H54 (cell line): ENCODE data around the gene MAD2L2.

ENCODE experiments used
- DNase-seq: peaks from one replicate; pipeline ENCODE4 v3.0.0; 2011; ENCODE audit warnings: low spot score, mixed read lengths; ENCODE audit not compliant: insufficient read length
- FAIRE-seq: peaks from 3 replicates; lab custom pipeline; 2011; peaks lifted over from hg19 to GRCh38; lab: Jason Lieb, UNC
- POLR2A ChIP-seq: IDR thresholded peaks from 2 replicates; pipeline ENCODE4 v1.6.1; 2011; ENCODE audit warnings: low read depth, mild to moderate bottlenecking, low read length

MAD2L2 gene

DNA sequence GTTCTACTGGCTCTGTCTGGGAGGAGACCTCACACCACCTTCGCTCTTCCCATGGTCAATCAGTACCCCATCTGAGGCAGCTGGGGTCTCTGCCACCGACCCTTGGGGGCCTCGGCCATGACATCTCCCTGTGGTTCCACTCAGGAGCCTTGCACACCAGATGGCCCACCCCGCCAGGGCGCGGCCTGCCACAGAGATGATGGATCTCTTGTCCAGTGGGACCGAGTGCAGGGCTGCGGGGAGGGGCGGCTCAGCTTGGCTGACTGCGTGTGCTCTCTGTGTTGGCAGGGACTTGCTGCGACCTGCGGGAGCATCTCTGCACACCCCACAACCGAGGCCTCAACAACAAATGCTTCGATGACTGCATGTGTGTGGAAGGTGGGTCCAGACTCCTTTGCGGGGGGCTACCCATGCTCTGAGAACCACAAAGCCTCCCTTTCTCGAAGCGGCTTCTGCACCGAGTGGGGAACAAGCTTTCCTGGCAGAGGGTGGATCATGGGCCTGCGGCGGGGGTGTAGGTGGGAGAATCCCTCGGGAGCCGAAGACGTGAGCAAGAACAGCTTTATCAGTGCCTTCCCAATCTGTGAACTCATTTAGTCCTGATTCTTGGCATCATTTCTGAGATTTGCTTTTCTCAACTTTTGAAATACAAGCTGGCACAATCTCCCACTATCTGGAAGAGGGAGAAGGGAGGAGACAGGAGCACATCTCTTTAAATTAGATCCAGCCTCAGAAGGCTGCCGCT is 34.1 kb upstream of the MAD2L2 start:
- no peak for DNase-seq
- no peak for FAIRE-seq
- TF ChIP-seq POLR2A: no peak

DNA sequence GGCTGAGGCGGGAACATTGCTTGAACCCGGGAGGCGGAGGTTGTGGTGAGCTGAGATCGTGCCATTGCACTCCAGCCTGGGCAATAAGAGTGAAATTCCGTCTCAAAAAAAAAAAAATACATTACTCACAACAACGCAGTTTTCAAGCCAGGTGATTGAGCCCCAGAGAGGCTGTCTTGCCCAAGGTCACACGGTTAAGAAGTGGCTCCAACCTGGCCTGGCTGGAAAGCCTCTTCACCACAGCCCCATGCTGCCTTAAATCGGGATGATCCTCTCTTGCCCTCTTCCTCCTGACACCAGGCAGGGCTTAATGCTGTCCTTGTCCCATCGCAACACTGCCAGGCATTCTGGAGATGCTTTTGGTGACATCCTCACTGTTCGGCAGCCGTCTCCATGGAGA is 32.1 kb upstream of the MAD2L2 start:
- TF ChIP-seq POLR2A: no peak

DNA sequence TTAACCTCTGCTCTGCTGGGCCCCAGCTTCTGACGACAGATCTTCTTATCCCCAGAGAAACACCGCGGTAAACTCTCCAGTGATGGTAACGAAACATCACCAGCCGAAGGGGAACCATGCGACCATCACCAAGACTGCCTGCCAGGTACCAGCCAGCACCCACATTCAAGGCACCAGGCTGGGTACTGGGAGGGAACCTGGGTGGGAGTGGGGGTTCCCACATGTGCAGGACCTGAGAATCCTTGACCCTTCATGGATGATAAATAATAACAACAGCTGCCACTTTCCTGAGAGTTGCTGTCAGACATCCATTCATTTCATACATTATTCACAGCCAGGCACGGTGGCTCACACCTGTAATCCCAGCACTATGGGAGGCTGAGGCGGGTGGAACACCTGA is 31.3 kb upstream of the MAD2L2 start:
- DNase-seq: no peak
- TF ChIP-seq POLR2A: no peak
- FAIRE-seq: no peak

More for the DNA sequence above, 32.1 kb upstream of the MAD2L2 start:
- FAIRE-seq (no peak), DNase-seq (no peak)

DNA sequence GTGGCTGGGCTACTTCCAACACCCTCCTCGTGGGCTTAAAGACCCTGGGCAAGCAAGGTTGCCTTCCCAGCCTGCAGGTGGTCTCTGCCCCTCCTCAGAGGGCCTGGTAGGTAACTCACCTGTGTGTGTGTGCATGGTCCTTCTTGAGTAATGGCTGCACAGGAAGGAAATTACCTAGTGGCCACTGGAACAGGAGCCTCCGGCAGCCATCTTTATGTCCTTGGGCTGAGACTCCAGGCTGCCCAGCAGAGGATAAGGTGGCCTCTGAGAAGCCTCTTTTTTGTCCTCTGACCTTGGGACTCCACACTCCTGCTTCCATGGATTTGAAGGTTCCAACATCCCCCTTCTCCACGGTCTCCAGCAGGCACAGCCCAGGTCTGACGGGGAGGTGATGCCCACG is 30.5 kb upstream of the MAD2L2 start:
- FAIRE-seq (no peak), DNase-seq (no peak)
- no peak for TF ChIP-seq POLR2A

DNA sequence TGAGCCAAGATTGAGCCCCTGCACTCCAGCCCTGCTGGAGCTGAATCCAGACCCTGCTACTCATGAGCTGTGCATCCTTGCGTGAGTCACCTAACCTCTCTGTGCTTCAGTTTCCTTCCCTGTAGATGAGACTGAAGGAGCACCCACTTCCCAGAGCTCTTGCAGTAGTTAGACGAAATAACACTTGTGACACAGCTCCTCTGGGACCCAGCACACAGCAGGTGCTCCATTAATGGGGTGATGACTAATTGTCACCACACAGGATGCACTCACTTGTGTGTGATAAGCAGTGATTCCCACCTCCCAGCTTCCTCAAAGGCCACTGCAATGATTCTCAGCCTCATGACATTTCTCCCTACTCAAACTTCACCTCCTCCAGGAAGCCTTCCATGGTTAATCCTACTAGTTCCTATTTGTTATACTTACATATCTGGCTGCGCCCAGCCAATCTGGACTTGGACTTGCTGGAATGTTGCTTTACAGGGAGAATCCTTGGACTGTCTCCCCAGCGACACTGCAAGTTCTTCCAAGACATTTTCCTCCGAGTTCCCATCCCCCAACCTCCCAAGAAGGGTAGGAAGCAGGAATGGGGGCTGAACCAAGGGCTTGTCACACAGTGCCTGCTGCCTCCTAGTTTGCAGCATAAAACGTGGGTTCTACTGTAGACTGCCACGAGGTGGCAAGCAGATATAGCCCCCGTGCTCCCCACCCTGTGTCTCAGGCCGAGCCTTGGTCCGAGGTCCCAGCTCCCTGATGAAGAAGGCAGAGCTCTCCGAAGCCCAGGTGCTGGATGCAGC is 27.8 kb upstream of the MAD2L2 start:
- TF ChIP-seq POLR2A: no peak
- FAIRE-seq: no peak
- DNase-seq: no peak

DNA sequence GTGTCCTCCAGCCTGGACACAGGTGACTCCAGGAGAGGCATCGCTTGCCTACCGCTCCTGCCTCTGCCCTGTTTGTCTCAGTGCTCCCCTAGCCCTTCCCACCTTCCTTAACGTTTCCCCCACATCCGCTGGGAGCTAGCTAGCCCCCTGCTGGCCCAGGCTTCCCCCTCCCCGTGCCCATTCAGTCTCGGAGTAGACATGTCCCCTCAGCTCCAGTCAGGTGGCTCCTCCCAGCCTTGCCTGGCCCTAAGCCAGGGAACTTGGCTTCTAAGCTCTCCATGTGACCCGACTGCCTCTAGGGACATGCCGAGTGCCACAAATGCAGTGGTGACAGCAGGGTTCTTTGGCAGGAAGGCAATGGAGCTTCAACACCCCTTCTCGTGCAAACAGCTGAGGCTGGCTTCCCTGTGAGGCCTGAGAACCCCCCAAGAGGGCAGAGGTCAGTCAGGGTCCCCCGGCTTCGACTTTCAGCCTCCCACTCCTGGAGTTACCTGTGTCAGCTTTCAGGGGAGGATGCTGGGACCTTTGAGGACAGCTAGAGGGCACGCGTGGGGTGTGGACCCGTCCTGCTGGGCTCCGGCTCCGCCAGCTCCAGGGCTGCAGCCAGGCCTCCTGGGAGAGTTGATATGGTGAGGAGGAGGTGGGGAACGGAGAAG is 26.8 kb upstream of the MAD2L2 start:
- no peak for TF ChIP-seq POLR2A
- DNase-seq (no peak), FAIRE-seq (no peak)

DNA sequence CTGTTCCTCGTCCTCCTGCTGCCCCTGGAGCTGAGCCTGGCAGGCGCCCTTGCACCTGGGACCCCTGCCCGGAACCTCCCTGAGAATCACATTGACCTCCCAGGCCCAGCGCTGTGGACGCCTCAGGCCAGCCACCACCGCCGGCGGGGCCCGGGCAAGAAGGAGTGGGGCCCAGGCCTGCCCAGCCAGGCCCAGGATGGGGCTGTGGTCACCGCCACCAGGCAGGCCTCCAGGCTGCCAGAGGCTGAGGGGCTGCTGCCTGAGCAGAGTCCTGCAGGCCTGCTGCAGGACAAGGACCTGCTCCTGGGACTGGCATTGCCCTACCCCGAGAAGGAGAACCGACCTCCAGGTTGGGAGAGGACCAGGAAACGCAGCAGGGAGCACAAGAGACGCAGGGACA is 25.3 kb upstream of the MAD2L2 start:
- TF ChIP-seq POLR2A: no peak
- no peak for FAIRE-seq
- DNase-seq: no peak

DNA sequence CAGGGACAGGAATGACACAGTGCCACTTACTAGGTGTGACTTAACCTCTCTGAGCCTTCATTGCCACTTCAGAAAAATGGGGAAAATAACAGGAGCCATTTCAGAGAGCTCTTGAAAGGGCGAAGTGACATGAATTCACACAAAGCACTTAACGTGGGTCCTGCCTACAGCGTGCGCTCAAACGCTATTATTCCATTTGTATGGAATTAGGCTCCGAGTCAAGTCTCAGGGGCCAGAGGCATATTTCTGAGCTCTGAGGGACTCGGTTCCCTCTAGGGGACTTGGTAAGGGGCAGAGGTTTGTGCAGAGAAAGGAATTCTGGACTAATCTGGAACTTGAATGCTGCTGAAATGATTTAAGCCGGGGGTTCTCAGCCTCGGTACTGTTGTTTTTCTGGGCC is 24.6 kb upstream of the MAD2L2 start:
- TF ChIP-seq POLR2A: no peak
- DNase-seq (no peak), FAIRE-seq (no peak)

DNA sequence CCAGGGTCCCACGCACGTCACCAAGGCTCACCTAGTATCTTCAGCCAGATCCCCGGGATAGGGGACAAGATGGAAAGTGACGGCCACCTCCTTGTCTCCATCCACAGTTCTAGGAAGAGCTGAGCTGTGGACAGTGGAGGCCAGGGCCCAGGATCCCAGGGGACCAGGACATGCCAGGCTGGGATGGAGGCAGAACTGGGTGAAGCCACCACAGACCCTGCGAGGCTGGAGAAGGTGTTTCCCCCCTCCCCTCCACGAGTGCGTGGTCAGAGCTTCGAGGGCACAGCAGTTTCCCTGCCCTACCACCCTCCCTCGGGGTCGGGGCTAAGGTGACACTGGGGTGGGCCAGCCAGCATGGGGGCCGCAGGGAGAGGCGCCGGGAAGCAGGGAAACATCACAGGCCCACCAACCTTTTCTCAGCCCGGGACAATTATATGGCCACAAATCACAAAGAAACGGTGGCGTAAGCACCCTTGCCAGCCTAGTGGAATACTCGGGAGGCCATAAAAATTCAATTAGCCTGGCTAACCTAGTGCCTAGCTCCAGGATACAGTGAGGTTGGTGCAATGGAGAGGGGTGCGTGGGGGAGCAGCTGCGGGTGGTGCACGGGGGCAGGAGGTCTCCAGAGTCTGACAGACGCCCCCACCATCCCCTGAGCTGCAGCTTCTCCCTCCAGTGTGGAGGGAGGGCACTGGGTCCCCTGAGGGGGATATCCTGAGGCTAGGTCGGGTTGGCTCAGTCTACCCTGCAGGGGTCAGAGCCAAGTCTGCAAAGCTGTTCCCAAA is 23.9 kb upstream of the MAD2L2 start:
- FAIRE-seq (no peak), DNase-seq (no peak)
- no peak for TF ChIP-seq POLR2A

DNA sequence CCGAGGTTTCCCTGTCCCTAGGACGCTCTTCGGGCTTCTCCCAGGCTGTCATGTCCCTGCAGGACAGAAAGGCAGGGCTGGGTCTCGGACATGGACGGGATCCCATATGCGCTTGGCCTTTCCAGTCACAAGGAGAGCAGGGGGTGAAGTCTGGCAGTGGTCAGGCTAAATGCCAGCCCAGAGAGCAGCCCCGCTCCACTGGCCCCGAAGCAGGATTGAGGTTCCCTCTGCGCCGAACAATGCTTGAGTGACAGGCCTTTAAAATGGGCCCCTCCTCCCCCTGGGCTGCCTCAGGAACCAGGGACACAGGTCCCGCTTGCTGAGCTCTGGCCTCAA is 23.2 kb upstream of the MAD2L2 start:
- FAIRE-seq: no peak

DNA sequence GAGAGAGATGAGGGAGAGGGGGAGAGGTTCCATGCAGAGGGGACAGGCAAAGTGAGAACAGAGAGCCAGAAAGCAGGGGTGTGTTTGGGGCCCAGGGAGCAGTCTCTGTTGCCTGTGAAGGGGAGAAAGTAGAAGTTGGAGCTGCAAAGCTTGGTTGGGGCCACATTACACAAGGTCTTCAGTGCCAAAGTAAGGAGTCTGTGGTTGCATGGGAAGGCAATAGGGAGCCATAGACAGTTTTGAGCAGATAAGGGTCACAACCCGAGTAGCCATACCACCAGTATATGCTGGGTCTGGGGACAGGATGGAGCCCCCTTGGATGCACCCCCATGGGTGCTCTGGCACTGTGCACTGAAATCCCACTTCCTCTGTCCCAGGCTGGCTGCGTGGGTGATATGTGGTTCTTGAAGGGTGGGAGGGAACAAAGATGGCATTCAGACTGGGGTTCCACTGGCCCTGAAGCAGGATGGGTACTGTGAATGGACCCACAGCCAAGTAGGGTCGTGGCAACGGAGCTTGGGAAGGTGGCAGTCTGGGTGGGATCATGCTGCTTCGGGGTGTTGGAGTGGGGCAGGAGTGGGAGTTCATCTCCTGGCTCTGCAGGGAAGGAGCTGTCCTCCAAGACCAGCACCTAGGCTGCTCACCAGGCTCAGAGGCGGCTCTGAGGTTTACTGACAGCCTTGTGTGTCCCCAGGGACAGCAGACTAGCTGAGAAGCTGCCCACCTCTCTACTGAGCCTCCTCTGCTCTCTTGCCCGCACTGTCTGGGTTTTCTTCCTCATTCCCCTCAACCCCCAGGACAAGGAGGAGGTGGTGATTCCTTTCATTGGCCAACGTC is 22.6 kb upstream of the MAD2L2 start:
- FAIRE-seq (no peak), DNase-seq (no peak)
- no peak for TF ChIP-seq POLR2A

More for the DNA sequence above, 23.2 kb upstream of the MAD2L2 start:
- TF ChIP-seq POLR2A: no peak
- DNase-seq: no peak

DNA sequence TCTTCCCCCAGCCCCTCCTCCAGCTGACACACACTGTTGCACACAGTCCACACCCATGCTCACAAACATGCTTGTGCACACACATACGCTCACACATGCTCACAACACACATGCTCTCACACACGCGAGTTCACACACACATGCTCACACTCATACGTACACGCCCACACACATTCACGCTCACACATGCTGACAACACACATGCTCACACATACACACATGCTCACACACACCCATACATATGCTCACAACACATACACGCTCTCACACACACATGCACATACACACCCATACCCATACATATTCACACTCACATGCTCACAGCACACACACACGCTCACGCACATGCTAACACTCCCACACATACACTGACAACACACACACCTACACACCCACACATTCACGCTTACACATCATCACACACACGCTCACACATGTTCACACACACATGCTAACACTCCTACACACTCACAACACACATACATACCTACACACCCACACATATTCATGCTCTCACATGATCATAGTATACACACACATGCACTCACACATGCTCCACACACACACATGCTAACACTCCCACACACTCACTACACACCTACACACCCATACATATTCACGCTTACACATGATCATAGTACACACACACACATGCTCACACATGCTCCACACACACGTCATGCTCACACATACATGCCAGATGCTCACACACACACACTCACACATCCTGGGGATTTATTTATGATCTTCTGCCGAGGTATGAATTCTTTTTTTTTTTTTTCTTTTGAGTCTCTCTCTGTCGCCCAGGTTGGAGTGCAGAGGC is 21.2 kb upstream of the MAD2L2 start:
- DNase-seq (no peak), FAIRE-seq (no peak)
- no peak for TF ChIP-seq POLR2A

DNA sequence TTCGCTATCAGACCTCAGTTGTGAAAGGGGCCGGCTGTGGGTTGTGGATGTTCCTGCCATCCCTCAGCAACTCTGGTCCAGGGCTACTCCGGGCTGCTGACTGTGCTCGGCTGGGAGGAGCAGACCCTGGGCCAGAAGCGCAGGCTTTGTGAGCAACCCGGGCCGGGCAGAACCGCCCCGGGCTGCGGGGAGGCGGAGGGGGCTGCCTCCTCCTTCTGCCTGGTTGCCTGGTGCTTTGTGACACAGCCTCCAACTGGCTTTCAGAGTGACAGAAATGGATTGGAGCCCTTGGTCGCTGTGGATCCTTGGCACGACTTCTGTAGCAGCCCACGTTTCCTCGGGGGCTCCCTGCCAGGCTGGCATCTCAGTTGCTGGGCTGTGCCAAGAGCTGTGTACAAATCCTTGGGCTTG is 20.6 kb upstream of the MAD2L2 start:
- no peak for TF ChIP-seq POLR2A
- no peak for DNase-seq
- no peak for FAIRE-seq
